RWPE1 (cell line): ENCODE data around the gene XYLB.
"Not testable (repeated sequence)": the region's sequence is repeated elsewhere in the genome, so short reads cannot be mapped to it uniquely, and the experiment has no call there.

Experiments
- CTCF ChIA-PET: fragments of 350-600 bp; sonication (Branson Sonifier 250); formaldehyde crosslinking; extraction: SDS; loops from one replicate; lab custom pipeline; 2021; lab: Yijun Ruan, JAX
- POLR2A ChIA-PET: fragments of 400-600 bp; formaldehyde crosslinking; extraction: SDS; loops from one replicate; lab custom pipeline; 2020; ENCODE audit warnings: antibody characterized with exemption; ENCODE audit not compliant: low non-redundant PET; lab: Yijun Ruan, JAX
- DNase-seq: peaks from one replicate; pipeline ENCODE4 v3.0.0; 2012; ENCODE audit warnings: low spot score
- H3K27ac ChIP-seq: fragments of 450-650 bp; 2 replicates; pipeline ENCODE4 v1.5.1; 2017
- CTCF ChIP-seq: fragments of 450-650 bp; conservative IDR thresholded peaks from 2 replicates; pipeline ENCODE4 v1.5.1; 2017; ENCODE audit warnings: low read depth, mild to moderate bottlenecking

XYLB gene

GRCh38 chr3:38346587-38347410 is at the start of gene XYLB:
Gene XYLB (plus strand): TSS chr3:38346785. CDS start chr3:38346869, 84 bp downstream.
- peak within 1 kb of the TSS; percentile 71 for H3K27ac ChIP-seq
- ChIA-PET POLR2A (no interaction called here), CTCF (interaction anchor here (0.6 to 2.0 kb wide), 7 partner anchors 9 to 149 kb away, joined by 3 to 9 read pairs (median 4); partner anchors contain the start of gene EXOG)
- DNase-seq = peak; percentile 84
- TF ChIP-seq CTCF = peak; percentile 94

- CTCF ChIA-PET, POLR2A ChIA-PET, H3K27ac ChIP-seq, DNase-seq: not testable (repeated sequence)
Observed at GRCh38 chr3:38297053-38297452, 49.5 kb upstream of the XYLB start.

- ChIA-PET POLR2A (no interaction called here), CTCF (no interaction called here)
- TF ChIP-seq CTCF = no peak
- H3K27ac ChIP-seq = no peak overlapping the region
- no peak for DNase-seq
Observed at GRCh38 chr3:38297537-38297936, 49.0 kb upstream of the XYLB start.

GRCh38 chr3:38297947-38298711 is 48.5 kb upstream of the XYLB start:
- ChIA-PET CTCF (interaction anchor here (0.7 kb wide), 2 partner anchors 33 to 267 kb away, joined by 3 to 4 read pairs; partner anchors contain the start of gene SLC22A13), POLR2A (no interaction called here)
- peak; percentile 70 for TF ChIP-seq CTCF
- no peak overlapping the region for H3K27ac ChIP-seq
- peak; percentile 10 for DNase-seq

- no peak for DNase-seq
- ChIA-PET CTCF (no interaction called here), POLR2A (no interaction called here)
- no peak overlapping the region for H3K27ac ChIP-seq
- TF ChIP-seq CTCF = no peak
Observed at GRCh38 chr3:38306941-38307340, 39.6 kb upstream of the XYLB start.

GRCh38 chr3:38307599-38307998 is 39.0 kb upstream of the XYLB start:
- DNase-seq = no peak
- POLR2A ChIA-PET = no interaction called here

More at GRCh38 chr3:38307599-38307998, 39.0 kb upstream of the XYLB start:
- no peak for TF ChIP-seq CTCF
- CTCF ChIA-PET = no interaction called here
- H3K27ac ChIP-seq = no peak overlapping the region
